SHP77 (cell line): ENCODE measurements around the gene NRF1.

Experiments used
- DNase-seq, 2 experiments: peaks; one replicate each; lab custom pipeline; 2025; lab: John Stamatoyannopoulos, UW

NRF1 gene

DNA sequence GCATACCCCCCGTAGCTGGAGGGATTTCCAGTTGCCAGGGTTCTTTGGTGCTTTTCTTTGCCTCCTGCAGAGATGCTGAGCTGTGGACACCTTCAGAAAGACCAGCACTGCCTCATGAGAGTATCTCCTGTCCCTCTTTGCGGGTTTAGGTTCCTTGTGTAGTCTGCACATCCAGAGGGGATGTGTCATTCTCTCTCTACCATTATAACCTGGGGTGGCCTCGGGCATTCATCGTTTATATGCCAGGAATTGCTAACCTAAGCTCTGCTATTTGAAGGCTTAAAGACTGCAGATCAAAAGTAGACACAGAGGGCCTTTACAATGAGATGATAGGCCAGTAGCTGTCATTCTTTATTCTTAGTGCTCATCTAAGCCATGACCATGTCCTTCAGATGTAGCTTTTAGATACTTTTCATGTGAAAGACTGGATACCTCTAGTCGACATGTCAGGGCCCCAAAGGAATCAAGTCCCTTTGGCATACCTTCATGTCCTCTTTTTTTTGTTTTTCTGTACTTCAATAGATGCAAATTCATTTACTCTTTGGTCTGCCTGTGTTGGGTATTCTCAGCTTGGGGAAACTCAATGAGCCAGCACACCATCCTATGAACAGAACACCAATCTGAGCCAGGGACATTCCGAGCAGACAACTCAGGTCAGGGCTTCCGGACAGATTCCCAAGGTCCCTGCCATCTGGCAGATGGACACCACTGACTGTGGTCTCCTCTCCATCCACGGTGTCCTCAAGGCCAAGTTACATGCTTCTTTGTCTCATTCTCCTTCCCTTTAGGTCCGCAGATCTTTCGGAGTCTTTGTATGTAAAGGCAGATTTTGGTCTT lies 129.3 kb downstream of the NRF1 start:
- DNase-seq: no peak

DNA sequence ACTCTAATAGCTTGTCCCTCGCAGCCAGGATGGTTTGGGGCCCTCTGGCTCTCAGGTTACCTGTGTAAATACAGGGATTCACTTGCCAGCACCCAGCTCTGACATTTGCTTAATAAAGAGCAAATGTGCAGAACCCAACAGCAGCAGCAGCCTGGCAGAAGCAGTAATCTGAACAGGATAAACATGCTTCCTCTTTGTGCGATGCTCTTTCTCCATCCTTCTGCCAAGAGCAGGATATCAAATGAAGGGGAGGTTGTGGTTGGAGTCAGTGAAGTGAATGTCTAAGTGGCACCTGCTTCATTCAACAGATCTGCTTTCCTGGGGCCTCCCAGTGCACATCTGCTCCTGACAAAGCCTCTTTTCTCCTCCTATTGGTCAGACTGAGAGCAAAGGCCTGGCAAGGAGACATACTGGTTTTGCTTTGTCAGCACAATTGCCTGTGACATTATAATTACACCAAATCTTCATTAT lies 130.3 kb downstream of the NRF1 start:
- peak; percentile 92 to 94 for DNase-seq

DNA sequence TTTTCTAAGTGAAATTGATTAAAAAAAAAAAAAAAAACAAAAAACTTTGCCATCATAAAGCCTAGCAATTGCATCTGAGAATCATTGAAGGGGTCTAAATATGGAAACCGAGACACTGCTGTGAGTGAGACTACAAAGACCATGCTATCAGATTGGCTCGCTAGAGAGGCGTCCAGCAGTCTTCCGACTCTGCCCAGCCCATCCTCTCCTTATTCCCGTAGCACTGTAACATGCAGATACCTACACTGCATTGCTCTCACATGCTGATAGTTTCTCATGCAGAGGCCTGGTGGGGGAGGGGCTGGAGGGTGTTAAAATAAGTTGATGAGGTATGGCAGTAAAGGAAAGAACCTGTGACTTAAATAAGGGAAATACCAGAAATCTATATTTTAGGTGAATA lies 130.7 kb downstream of the NRF1 start:
- peak in 1 of 2 experiments; percentile 28 for DNase-seq

DNA sequence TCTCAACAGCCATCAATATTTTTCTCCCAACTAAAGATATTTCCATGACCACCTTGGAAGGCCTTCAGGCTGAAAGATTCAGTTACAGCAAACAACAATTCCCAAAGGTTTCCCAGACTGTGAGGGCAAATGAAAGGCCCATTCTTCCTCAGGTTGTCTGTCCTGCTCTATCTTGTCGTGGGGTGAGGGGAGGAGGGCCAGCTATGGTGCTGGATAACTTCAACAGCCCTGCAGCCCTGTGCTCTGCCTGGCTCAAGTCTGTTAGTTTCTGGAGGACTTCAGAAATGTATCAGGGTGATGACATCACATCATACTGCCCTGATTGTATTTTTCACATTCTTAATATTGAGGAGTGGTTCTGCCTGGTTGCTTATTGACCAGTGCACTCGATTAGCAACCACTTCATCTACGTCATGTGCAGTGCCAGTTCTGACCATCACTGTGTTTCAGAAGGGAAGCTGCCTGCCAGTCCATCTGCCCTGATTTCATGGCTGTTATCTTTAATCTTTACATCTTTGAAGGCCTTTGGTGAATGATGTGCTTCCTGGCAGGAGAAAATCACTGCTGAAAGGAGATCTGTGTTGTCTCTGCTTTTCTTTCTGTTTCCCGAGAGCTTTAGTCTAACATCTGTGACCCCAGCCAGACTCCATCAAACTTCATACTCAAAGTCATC lies 135.5 kb downstream of the NRF1 start:
- DNase-seq: no peak

DNA sequence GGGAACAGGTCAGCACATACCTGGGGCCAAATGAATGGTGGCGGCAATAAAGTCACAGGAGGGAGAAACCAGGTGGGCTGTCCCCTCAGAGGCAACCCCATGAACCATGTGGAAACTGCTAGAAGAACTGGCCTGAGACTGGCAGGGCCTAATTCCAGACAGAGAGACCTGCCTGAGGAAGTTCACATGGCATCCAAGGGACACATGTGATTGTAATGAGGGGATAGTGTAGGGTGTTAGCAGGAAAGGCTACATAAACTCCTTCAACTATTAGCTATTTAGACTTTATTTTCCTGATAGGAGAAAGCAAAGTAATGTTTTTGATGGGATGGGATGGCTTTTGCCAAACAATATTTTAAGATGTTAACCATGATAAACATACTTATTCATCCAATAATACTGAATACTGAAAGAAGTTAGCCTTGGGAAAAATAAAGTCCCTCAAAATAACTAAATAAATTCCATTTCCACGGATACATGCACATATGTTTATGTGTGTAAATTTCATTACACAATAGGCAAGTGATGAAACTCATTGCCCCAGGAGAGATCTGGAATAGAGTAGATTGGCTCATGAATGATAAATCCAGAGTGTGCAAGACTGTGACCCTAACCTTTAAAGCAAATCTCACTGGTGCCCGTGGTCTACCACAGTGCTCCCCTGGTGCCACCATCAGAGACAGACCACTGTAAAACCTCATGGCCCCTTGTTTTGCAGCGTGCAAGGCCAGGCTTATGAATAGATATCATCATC lies 137.0 kb downstream of the NRF1 start:
- DNase-seq: no peak

GRCh38 chr7:129750091-129750490 lies 138.6 kb downstream of the NRF1 start:
- no peak for DNase-seq

DNA sequence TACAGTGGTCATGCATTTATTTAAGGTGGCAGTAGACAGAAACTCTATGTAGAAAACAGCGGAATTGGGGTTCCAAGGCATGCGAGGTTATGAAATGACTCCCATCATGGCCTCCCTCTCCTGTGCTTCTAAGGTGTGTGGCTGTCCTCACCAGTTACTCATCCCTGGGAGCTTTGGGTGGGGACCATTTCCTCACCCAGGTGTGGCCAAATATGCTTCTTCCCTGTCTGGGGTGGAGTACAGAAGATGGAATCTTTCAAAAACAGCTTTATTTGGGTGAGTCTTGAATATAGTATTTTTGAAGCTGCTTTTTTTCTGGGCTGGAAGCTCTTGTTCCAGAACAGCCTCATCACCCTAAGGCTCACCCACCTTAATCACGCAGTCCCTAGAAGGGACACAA lies 139.0 kb downstream of the NRF1 start:
- no peak for DNase-seq

- DNase-seq: no peak
These were observed 140.4 kb downstream of the NRF1 start for GRCh38 chr7:129751916-129752315.

GRCh38 chr7:129752760-129753159 lies 141.2 kb downstream of the NRF1 start:
- DNase-seq: no peak

- no peak for DNase-seq
These were observed 142.9 kb downstream of the NRF1 start for GRCh38 chr7:129754406-129754805.

DNA sequence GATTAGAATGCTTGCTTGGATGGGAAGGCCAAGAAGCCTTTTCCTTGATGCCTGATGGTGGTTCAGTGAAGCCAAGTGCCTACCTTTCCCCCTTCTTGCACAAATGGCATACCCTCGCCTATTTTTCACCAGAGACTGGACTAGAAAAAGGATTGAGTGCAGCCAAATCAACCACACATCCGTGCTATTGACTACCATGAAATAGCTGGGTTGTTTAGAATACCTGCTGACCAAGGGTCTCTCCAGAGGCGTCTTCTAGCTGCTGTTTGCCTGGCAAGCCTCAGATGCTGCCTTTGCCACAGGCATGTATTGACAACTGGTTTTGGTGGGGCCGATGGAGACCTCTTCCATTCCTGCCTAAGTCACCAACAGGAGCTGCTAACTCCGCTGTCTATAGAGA lies 146.5 kb downstream of the NRF1 start:
- DNase-seq: no peak

GRCh38 chr7:129762387-129762969 lies 151.0 kb downstream of the NRF1 start:
- DNase-seq: no peak

- no peak for DNase-seq
These were observed 152.9 kb downstream of the NRF1 start for GRCh38 chr7:129764247-129765084.

- DNase-seq: no peak
These were observed 153.8 kb downstream of the NRF1 start for GRCh38 chr7:129765352-129765751.

GRCh38 chr7:129767120-129768015 lies 155.8 kb downstream of the NRF1 start:
- DNase-seq: no peak

- DNase-seq: no peak
These were observed 157.3 kb downstream of the NRF1 start for GRCh38 chr7:129768614-129769399.

DNA sequence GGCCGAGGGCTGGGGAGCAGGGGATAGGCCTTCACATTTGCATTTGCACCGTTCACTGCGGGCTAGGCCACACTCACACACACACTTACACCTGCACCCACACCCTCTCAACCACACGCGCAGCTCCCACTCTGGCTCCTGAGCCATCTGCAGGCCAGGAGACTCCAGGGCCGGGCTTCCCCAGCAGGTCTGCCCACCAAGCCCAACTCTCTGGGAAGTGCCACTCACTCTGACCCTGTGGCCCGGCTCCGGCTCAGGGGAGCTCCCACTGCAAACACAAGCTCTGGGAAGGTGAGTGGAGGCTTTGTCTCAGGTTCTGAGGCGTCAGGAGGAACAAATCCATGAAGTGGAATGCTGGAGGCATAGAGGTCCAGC lies 157.9 kb downstream of the NRF1 start:
- DNase-seq: no peak

GRCh38 chr7:129769866-129770808 lies 158.6 kb downstream of the NRF1 start:
- DNase-seq: no peak
